22Rv1 (cell line): Measurements from ENCODE around the gene MTMR6.

ENCODE experiments used
- CTCF ChIP-seq: fragments of 450-650 bp; IDR thresholded peaks from 2 replicates; pipeline ENCODE4 v1.5.1; 2017; ENCODE audit warnings: mild to moderate bottlenecking
- ZFX ChIP-seq: fragments of 450-650 bp; IDR thresholded peaks from 2 replicates; pipeline ENCODE4 v1.6.1; 2017; ENCODE audit warnings: antibody characterized with exemption, borderline replicate concordance

- TF ChIP-seq CTCF (no peak), ZFX (no peak)
These were observed 5.9 kb downstream of the MTMR6 start for GRCh38 chr13:25281193-25281934.
